HG02870 (cell line): ENCODE results near the gene AKT2.

Experiments used
- ATAC-seq: cut with Tn5 transposase; IDR thresholded peaks from one replicate; pipeline ENCODE4 v1.9.1; 2021; ENCODE audit warnings: mild to moderate bottlenecking, moderate library complexity; ENCODE audit not compliant: unreplicated experiment

AKT2 gene

DNA sequence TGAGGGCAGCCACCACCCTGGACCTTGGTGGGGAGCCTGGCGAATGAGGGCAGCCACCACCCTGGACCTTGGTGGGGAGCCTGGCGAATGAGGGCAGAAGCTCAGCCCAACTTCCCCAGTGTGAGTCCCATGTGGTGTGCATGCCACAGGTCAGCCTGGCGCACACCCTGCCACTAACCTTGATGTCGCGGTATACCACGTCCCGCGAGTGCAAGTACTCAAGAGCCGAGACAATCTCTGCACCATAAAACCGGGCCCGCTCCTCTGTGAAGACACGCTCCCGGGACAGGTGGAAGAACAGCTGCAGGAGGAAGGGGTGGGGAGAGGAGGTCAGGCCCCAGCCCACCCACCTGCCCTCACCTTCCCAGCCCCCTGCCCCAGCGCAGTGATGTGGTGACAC is 47.4 kb downstream of the AKT2 start:
- ATAC-seq: no peak

DNA sequence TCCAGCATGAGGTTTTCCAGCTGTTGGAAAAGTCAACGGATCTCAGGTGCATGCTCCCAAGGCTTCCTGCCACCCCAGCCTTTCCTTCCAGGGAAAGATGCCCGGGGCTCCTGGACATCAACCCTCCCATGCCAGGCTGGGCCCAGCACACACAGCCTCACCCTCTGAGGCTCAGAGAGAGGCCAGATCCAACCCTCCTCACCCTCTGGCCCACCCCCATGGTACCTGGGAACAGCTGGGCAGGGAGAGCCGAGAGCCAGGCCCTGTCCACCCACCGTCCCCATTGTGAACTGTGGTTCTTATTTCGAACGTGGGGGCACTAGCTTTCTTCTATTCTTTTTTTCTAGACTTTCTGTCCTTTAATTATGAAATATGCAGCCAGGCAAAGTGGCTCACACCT is 48.8 kb downstream of the AKT2 start:
- no peak for ATAC-seq

DNA sequence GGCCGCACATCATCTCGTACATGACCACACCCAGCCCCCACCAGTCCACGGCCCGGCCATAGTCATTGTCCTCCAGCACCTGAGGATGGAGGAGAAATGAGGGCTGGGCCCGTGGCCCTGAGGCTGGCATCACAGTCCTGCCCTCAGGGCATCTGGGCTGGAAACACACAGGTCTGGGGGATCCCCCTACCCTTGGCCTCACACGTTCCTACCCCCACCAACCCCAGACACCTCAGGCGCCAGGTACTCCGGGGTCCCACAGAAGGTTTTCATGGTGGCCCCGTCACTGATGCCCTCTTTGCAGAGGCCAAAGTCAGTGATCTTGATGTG is 49.2 kb downstream of the AKT2 start:
- ATAC-seq: no peak

DNA sequence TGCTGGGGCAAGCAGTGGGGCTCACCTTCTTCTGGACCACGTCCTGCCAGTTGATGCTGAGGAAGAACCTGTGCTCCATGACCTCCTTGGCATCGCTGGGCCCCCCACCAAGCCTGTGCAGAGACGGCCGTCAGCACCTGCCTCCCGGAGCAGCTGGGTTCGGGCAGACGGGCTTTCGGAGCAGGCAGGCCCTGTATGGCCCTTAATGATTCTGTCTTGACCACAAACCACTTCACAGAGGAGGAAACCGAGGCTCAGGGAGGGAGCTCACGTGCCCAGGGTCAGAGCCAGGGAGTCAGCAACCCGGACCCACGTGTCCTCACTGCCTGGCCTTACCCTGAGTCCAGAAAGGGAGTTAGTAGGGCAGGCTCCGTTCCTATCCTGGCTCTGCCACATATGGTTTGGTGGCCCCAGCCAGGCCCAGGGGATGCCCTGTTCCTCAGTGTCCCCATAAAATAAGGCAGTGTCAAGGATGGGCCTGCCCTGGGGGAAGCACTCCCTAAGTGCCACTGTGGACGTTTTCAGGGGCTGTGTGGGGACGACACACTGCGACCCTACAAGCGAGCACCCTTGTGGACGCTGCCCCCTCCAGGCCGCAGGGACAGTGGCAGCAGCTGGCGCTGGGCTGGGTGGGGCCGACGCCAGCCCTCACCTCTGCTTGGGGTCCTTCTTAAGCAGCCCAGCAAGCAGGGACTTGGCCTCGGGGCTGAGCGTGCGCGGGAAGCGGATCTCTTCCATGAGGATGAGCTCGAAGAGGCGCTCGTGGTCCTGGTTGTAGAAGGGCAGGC is 49.7 kb downstream of the AKT2 start:
- no peak for ATAC-seq

DNA sequence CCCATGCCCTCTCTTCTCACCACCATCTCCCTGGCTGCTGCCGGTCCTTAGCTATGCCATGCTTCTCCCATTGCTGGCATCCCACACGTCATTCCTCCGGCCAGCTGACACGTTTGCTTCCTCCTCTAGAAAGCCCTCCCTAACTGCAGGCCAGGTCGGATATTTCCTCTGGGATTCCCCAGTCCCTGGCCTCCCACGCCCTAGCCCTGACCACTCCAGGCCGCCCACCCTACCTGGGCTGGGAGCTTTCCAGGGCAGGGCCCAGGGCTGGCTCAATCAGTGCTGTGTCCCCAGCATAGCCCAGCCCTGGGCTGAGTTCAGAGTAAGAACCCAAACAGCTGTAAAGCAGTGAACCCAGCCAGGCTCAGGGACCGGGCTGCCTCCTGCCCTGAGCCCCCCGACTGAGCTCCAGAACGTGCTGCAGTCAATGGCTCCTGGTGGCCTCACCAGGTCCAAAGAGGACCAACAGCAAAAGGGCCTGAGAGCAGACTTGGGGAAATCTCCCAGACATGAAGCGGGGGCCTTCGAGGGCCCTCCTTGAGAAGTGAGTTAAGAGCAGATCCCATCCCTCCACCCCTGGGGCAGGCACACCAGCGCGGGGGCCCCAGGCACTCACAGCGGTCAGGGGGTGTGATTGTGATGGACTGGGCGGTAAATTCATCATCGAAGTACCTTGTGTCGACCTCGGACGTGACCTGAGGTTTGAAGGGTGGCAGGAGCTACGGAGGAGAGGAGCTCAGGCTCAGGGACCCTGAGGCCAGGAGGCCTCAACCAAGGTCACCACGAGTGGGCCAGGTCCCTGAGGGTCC is 50.5 kb downstream of the AKT2 start:
- ATAC-seq: no peak

DNA sequence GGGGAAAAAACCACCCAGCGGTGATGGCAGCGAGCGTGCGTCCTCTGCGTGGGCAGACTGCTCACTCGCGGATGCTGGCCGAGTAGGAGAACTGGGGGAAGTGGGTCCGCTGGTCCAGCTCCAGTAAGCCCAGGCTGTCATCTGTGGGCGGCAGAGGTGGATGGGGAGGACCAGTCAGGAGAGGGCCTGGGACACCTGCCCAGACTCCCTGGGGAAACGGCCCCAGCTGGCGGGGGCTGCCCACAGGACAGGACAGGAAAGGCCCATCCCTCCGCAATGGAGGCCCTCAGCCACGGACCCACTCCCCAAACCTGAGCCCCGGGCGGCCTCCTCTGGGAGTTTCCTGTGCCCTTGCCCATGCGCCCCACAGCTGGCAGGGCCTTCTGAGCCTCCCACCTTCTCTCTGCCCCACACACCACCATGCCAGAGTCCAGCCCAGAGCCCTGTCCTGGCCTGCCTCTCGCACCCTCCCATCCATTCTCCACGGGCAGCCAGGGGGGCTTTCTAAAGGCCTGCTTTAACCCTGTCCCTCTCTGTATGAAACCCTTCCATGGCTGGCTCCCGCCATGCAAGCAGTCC is 51.2 kb downstream of the AKT2 start:
- no peak for ATAC-seq

DNA sequence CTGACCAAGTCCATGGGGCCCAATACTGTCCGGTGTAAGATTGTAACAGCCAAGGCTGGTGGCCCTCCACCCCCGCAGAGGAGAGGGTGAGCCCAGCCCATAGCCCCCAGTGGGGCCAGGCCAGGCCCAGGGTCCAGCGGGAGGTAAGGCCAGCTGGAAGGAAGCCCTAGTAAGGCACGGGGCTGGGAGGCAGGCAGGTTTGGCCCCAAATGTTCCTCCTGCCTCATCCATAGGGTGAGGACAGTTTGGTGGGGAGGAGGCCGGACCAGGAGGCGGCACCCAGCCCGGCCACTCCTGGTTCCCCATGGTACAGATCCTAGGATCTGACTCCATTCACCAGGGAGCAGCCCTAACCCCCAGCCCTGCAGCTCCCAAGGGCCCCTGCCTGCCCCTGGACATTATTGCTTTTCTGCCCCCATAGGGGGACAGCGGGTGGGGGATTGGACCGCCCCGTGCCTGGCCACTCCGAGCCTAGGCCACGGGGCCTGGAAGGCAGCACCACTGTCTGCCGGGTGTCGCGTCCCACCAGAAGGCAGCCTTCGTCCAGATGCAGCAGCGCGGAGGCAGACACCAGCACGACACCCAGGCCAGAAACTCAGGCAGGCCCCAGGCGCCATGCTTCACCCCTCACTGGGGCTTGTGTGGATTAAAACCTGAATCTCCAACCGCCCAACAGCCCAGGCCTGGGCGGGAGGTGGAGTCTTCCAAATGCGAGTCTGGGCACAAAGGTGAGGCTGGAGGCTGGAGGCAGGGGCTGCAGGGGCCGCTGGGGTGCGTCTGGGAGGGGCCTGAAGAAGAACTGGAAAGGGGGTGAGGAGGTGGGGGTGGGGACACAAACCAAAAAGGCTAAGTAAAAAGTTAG is 52.0 kb downstream of the AKT2 start:
- ATAC-seq: no peak

DNA sequence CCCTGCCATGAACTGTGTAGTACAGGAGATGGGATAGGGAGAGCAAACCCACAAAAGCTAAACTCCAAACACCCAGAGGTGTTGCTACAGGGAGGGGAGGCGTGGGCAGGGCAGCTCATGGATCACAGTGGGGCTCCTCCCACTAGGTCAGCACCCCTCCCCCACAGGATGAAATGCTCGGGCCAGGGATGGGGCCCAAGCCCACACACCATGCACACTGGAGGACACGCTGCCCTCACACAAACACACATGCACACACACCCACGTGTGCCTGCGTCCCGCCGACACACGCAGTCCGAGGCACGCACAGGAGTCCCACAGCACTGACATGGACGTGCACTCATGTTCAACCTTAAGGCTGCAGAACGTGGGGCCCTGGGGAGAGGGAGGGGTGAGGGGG is 52.7 kb downstream of the AKT2 start:
- ATAC-seq: no peak

DNA sequence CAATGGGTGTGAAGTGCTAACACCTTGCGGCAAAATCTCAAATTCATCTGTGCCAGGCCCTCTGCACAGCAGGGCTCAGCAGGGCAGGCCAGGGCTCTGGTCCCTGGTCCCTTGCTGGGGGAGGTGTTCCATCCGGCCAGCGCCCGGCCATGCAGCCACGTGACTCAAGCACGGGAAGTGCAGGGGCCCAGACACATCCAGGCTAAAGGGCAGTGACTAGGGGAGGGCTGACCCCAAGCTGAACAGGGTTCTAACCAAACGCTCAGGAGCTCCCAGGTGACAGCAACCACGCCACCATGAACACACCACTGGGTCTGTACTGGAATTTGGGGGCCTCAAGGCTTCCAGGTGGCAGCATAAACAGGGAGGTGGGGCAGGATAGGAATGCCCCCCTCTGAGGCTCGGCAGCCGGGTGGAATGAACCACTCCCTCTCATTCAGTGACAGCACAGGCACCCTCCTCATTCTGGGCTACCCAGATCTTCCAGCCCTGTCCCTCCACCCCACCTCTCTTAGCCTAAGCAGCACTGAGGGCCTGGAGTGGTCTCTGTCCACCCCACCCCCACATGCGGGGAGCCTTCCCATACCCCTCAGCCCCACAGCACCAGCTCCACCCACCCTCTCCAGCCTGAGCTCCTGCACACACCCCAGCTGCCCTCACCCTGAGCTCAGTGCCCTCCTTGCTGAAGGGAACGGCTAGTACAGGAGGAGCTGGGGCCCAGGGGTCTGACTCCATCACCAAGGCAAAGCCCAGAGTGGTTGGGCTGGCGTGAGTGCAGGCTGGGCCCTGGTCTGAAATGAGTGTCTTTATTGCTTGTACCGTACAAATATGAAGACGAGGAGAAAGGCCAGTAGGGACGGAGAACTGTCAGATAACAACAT is 53.4 kb downstream of the AKT2 start:
- ATAC-seq: no peak

DNA sequence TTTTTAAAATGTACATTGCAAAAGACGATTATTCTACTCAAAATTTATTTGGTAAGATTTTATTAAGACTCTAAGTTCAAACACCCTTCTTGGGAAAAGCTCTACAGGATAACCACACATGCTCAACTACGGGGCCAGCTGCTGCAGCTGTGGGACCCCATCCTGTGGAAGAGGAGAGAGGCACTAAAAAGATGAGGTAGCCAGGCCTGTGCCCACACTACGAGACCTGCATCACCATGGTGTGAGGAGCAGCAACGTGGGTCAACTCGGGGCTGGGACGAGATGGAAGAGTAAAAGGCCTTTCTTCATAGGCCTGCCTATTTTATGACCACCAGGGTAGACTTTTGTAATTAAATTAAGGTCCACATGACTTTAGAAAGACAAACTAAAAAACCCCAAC is 54.1 kb downstream of the AKT2 start:
- no peak for ATAC-seq

DNA sequence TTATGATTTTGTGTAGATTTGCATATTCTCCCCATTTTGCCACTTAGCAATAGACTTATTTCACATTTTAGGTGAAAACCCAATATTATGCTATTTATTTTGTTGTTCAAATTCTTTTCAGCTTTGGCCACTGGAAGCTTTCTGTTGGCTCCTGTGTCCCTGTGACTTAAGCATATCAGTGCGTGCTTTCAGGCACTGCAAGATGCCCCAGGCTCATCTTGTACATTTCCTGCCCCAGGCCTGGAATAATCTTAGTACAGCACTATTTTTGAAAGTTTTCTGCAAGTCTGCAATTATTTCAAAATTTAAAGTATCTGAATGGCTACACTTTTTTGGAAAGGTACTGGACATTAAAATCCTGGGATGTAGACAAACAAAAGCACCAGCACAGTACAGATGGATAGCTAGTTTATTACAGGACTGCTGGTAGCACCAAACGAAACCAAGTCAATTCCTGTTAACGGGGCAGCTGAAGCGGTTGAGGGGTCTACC is 55.2 kb downstream of the AKT2 start:
- no peak for ATAC-seq

DNA sequence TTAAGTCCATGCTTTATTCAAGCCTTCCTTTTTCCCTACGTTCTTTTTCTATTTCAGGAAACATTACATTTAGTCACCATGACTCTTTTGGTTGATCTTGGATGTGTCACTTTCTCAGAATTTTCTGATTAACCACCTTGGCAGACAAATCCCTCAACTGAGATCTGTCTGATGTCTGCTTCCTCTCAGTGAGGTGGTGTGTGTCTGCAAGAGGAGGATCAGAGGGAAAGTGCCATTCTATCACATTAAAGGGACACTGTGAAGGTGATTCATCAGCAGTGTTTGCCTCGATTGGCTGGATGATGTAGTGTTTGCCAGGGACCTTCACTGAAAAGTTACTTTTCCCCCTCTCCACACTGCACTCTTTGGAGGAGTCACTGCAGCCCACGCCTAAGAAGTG is 55.7 kb downstream of the AKT2 start:
- no peak for ATAC-seq

DNA sequence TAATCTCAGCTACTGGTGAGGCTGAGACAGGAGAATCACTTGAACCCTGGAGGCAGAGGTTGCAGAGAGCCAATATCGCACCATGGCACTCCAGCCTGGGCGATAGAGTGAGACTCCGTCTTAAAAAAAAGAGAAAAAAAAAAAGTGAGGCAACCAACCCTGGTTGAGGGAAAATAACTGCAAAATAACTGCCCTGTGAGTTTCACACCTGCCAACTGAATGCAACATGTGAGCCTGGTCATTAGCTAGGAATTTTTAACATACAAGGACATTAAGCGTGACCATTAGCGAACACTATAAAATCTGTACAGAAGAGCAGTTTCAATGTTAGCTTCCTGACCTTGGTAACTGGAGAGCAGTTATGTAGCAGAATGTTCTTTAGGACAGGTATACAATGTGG is 56.3 kb downstream of the AKT2 start:
- no peak for ATAC-seq

DNA sequence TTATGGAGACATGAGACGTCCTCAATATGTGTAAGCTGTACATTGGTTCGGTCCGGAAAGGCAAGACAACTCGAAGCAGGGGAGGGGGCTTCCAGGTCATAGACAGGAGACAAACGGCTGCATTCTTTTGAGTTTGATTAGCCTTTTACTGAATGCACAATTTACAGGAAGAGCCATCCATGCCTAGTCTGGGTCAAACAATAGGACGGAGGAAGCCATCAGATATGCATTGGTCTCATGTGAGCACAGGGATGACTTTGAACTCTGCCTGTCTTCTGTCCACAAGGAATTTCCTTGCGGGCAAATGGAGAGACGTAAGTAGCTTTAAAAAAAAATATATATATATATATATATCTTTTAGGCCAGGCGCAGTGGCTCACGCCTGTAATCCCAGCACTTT is 56.8 kb downstream of the AKT2 start:
- ATAC-seq: no peak

DNA sequence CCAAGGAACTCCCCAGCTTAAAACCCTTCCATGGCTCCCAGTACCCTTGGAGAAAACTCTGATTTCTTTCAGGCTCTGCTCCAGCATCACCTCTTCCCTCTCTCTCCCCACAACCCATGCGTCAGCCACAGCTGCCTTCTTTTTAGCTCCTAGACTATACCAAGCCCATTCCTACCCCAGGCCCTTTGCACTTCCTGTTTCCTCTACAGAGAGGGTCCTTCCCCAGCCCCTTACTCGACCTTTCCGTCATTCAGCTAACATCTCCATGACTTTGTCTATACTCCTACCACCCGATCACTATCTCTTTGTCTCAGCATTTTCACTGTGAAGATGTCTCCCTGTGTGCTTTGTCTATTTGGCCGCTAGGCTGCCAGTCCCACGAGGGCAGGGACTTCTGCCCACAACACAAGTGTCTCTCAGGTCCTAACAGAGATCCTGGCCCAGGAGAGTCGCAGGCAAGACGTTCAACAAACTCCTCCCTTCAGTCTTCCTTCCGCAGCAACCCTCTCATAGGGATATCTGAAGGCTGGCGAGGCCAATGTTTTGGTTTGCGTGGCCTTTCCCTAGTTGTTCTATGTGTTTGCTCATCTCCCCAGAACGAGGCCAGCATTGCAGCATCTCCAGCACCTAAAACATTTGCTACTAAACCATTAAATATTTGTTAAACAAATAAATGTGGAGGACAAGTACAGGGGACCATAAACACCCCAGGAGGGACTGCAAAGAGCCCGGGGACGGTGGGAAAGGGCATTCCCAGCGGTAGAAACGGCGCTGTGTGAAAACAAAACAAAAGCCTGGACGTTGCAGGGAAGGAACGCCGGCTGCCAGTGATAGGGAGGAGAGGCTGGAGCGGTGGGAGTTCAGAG is 59.5 kb downstream of the AKT2 start:
- ATAC-seq: no peak

DNA sequence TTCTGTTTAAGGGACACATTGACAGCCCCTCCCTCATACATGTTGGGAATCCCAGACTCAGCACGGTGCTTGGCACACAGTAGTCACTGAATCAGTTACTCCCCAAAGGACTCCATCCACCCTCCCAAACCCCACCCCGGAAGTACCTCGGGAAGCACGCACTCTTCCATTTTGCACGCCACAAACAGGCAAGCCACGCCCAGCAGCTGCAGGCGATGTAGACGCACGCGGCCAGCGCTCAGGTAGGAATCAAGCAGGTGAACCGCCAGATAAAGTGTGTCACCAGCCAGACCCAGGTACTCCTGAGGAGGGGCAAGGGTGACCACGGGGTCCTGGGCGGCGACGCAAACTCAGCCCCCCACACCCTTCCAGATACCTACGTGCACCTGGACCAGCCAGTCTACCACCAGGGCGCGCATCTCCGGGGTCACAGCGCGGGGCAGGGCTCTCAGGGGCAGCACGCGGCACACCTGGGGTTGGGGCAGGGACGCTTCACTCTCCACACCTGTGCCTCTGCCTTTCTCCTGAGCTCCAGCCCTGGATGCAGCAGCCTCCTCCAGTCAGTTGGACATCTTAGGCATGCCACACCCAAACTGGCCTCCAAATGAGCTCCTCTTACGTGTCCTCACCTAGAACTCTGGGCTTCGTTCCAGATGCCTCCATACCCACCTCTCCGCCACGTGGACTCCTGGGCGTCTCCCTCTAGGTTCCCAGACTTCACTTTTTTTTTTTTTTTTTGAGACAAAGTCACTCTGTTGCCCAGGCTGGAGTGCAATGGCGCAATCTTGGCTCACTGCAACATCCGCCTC is 60.6 kb downstream of the AKT2 start:
- no peak for ATAC-seq

DNA sequence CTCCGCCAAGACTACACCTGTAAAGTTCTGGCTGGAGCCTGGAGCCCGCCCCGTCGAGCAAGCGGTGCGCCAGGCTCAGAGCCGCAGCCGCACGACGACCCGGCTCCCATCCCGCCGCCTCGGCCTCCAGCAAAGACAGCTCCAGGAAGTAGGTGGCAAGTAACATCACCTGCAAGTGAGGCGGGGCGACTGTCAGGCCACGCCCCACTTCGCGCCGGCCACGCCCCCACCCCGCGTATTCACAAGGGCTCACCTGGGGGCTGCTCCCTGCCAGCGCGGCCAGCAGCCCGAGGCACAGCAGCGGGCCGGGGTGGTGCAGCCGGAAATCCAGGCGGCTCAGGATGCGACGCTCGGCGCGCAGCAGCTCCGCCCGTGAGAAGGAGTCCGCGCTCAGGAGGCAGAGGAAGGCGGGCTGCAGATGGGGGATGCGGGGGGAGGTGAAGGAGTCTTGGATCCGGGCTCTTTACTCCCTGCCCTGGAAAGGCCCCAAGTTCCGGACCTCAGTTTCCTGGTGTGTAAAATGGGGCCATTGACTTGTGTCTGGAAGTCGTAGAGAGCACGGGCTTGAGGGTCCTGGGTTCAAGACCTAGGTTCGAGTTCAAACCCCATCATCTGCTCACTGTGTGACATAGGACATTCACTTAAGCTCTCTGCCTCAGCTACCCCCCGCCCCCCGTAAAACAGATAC is 61.9 kb downstream of the AKT2 start:
- ATAC-seq: no peak
